ENCODE data around the gene SRPK2. TPM values are rescaled to one million over a fixed set of nuclear protein-coding genes. Genes with fewer than 3 reads are reported as not detected.

SRPK2 gene
- total RNA-seq, 4 donors from 2014 or later: 33.0 to 47.4 (median 42.8) TPM

DNA sequence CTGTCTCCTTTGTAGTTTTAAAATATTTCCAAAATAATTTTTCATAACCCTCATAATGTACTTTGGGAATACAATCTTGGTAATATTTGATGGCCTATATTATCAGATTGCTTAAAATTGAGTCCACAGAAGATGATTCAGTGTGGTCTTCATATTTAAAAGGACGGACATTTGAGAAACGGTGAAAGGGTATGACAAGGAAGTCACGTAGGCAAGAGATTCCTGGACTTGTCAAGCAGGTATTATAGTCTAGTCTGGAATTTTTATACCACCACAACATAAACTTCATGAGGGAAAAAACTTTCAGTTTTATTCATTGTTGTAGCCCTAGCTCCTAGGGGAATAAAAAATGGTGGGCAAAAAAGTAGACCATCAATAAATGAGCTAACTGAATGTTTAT, 292.4 kb downstream of the SRPK2 start:
- no peak for TF ChIP-seq POLR2AphosphoS5 (IDR thresholded peaks at IDR 0.05)
- TF ChIP-seq EP300 (IDR thresholded peaks at IDR 0.05): no peak
- TF ChIP-seq CTCF (IDR thresholded peaks at IDR 0.05): no peak
- TF ChIP-seq POLR2A (IDR thresholded peaks at IDR 0.05; ENCODE audit: low read depth): no peak
- peaks cover 0 to 64% (median 24%) of the 10 kb centered on the region in 4 donors for H3K36me3 ChIP-seq
- intact Hi-C loops (cut with DNase I): no loop called here
- no peak overlapping the region for H3K4me3 ChIP-seq
- no peaks in the 10 kb centered on the region for H3K9me3 ChIP-seq
- H3K27ac ChIP-seq (replicated peaks in 1 of 4): no peak overlapping the region
- no peaks in the 10 kb centered on the region for H3K27me3 ChIP-seq
- no peak for DNase-seq (ENCODE audit: extremely low spot score)
- 92% methylated on average over 3 of the region's 3 CpGs for WGBS
- peaks cover 12 to 37% (median 17%) of the 10 kb centered on the region in 4 donors for H3K4me1 ChIP-seq

GRCh38 chr7:105094966-105095365, 293.8 kb downstream of the SRPK2 start:
- H3K27ac ChIP-seq (replicated peaks in 1 of 4): no peak overlapping the region
- no peak for TF ChIP-seq POLR2A (IDR thresholded peaks at IDR 0.05; ENCODE audit: low read depth)
- no peak for TF ChIP-seq EP300 (IDR thresholded peaks at IDR 0.05)
- TF ChIP-seq POLR2AphosphoS5 (IDR thresholded peaks at IDR 0.05): no peak
- no peak for TF ChIP-seq CTCF (IDR thresholded peaks at IDR 0.05)
- no peaks in the 10 kb centered on the region for H3K9me3 ChIP-seq
- no peak for DNase-seq (ENCODE audit: extremely low spot score)
- H3K4me1 ChIP-seq: peaks cover 8 to 29% (median 12%) of the 10 kb centered on the region in 4 donors
- H3K36me3 ChIP-seq: peaks cover 0 to 72% (median 35%) of the 10 kb centered on the region in 4 donors
- no peak overlapping the region for H3K4me3 ChIP-seq
- H3K27me3 ChIP-seq: no peaks in the 10 kb centered on the region
- intact Hi-C loops (cut with DNase I): no loop called here

DNA sequence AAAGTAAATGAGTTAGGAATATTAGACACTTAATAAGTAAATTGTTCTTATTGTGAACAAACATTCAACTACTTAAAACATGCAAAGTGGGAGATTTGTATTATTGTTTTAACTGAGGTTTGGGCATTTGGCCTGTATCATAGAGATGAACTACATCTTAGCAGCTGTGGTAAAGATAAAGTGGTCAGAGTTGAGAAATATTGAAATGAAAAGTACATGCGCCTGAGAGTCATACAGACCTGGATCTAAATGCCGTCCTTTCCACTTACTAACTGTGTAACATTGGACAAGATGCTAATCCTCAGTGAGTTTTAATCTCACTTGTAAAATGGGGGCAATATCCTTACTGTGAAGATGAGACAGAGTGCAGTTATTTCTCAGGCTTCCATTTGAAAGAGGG, 300.3 kb downstream of the SRPK2 start:
- peaks cover 0 to 18% (median 0%) of the 10 kb centered on the region in 4 donors for H3K4me1 ChIP-seq
- no peak overlapping the region for H3K4me3 ChIP-seq
- TF ChIP-seq POLR2AphosphoS5 (IDR thresholded peaks at IDR 0.05) (no peak), EP300 (IDR thresholded peaks at IDR 0.05) (no peak), POLR2A (IDR thresholded peaks at IDR 0.05; ENCODE audit: low read depth) (no peak), CTCF (IDR thresholded peaks at IDR 0.05) (no peak)
- no peak for DNase-seq (ENCODE audit: extremely low spot score)
- no peaks in the 10 kb centered on the region for H3K27me3 ChIP-seq
- H3K27ac ChIP-seq (replicated peaks in 1 of 4): no peak overlapping the region
- 93% methylated on average over 2 of the region's 2 CpGs for WGBS
- intact Hi-C loops (cut with DNase I): no loop called here
- peaks cover 0 to 80% (median 64%) of the 10 kb centered on the region in 4 donors for H3K36me3 ChIP-seq
- no peaks in the 10 kb centered on the region for H3K9me3 ChIP-seq

GRCh38 chr7:105087981-105088380, 300.7 kb downstream of the SRPK2 start:
- 84% methylated on average over 6 of the region's 6 CpGs for WGBS
- H3K4me3 ChIP-seq: no peak overlapping the region
- no peaks in the 10 kb centered on the region for H3K9me3 ChIP-seq
- H3K36me3 ChIP-seq: peaks cover 0 to 80% (median 64%) of the 10 kb centered on the region in 4 donors
- no peaks in the 10 kb centered on the region for H3K27me3 ChIP-seq
- TF ChIP-seq POLR2AphosphoS5 (IDR thresholded peaks at IDR 0.05) (no peak), CTCF (IDR thresholded peaks at IDR 0.05) (no peak)
- DNase-seq (ENCODE audit: extremely low spot score): no peak
- H3K4me1 ChIP-seq: peaks cover 0 to 18% (median 0%) of the 10 kb centered on the region in 4 donors
- no peak overlapping the region for H3K27ac ChIP-seq (replicated peaks in 1 of 4)
- intact Hi-C loops (cut with DNase I): no loop called here

- no peak for DNase-seq (ENCODE audit: extremely low spot score)
- 96% methylated on average over 3 of the region's 3 CpGs for WGBS
- Histone ChIP-seq H3K36me3 (peaks cover 0 to 80% (median 66%) of the 10 kb centered on the region in 4 donors), H3K9me3 (no peaks in the 10 kb centered on the region), H3K27me3 (no peaks in the 10 kb centered on the region), H3K27ac (replicated peaks in 1 of 4) (no peak overlapping the region), H3K4me3 (no peak overlapping the region), H3K4me1 (peaks cover 0 to 18% (median 0%) of the 10 kb centered on the region in 4 donors)
- intact Hi-C loops (cut with DNase I): no loop called here
- TF ChIP-seq POLR2AphosphoS5 (IDR thresholded peaks at IDR 0.05) (no peak), CTCF (IDR thresholded peaks at IDR 0.05) (no peak)
Measured at GRCh38 chr7:105086850-105087249, 301.9 kb downstream of the SRPK2 start.
